Astrocyte (in vitro differentiated cells and primary cell): ENCODE data around the gene FLT3. TPM values are rescaled to one million over a fixed set of nuclear protein-coding genes. Genes with fewer than 3 reads are reported as not detected.
"Not testable (repeated sequence)": the region's sequence is repeated elsewhere in the genome, so short reads cannot be mapped to it uniquely, and the experiment has no call there.

Experiments used
- DNase-seq: peaks from one replicate; pipeline ENCODE4 v3.0.0-alpha.2; 2010; ENCODE audit warnings: low read depth
- FAIRE-seq: peaks from 2 replicates; lab custom pipeline; 2011; peaks lifted over from hg19 to GRCh38; lab: Jason Lieb, UNC
- H2AFZ ChIP-seq: 2 replicates; pipeline ENCODE4 v1.6.0; 2012; ENCODE audit warnings: low read depth, low read length, inconsistent platforms
- H3K27ac ChIP-seq: 2 replicates; pipeline ENCODE4 v1.5.1; 2011; ENCODE audit warnings: low read depth, low read length, inconsistent platforms
- H3K27me3 ChIP-seq: 2 replicates; pipeline ENCODE4 v1.6.0; 2011; ENCODE audit warnings: low read length, inconsistent platforms; ENCODE audit not compliant: insufficient read depth
- H3K36me3 ChIP-seq: 2 replicates; pipeline ENCODE4 v1.5.1; 2011; ENCODE audit warnings: low read length, inconsistent platforms; ENCODE audit not compliant: insufficient read depth
- H3K4me1 ChIP-seq: 2 replicates; pipeline ENCODE4 v1.5.1; 2011; ENCODE audit warnings: low read length, inconsistent platforms; ENCODE audit not compliant: insufficient read depth
- H3K4me2 ChIP-seq: 2 replicates; pipeline ENCODE4 v1.6.0; 2012; ENCODE audit warnings: low read length, inconsistent platforms
- H3K4me3 ChIP-seq: 2 replicates; pipeline ENCODE4 v1.5.1; 2011; ENCODE audit warnings: low read depth, mild to moderate bottlenecking, low read length, inconsistent platforms; ENCODE audit not compliant: insufficient read depth
- H3K79me2 ChIP-seq: 2 replicates; pipeline ENCODE4 v1.6.0; 2012; ENCODE audit warnings: mild to moderate bottlenecking, low read length, inconsistent platforms; ENCODE audit not compliant: insufficient read depth
- H3K9ac ChIP-seq: 2 replicates; pipeline ENCODE4 v1.6.0; 2012; ENCODE audit warnings: mild to moderate bottlenecking, low read length, inconsistent platforms
- H3K9me3 ChIP-seq: 2 replicates; pipeline ENCODE4 v1.5.1; 2012; ENCODE audit warnings: low read depth, mild to moderate bottlenecking, low read length, inconsistent platforms; ENCODE audit not compliant: insufficient read depth
- H4K20me1 ChIP-seq: 2 replicates; pipeline ENCODE4 v1.6.0; 2012; ENCODE audit warnings: low read length, inconsistent platforms; ENCODE audit not compliant: insufficient read depth
- H3K27ac Mint-ChIP-seq: one replicate; pipeline ENCODE4 v1.8.0; 2021; ENCODE audit warnings: mild to moderate bottlenecking, mixed read lengths; ENCODE audit not compliant: unreplicated experiment
- H3K27me3 Mint-ChIP-seq: one replicate; pipeline ENCODE4 v1.8.0; 2021; ENCODE audit warnings: low read depth, mixed read lengths; ENCODE audit not compliant: unreplicated experiment
- H3K36me3 Mint-ChIP-seq: one replicate; pipeline ENCODE4 v1.8.0; 2021; ENCODE audit warnings: low read depth, mixed read lengths; ENCODE audit not compliant: unreplicated experiment
- H3K4me1 Mint-ChIP-seq: one replicate; pipeline ENCODE4 v1.8.0; 2021; ENCODE audit warnings: low read depth, mixed read lengths; ENCODE audit not compliant: unreplicated experiment
- H3K4me3 Mint-ChIP-seq: one replicate; pipeline ENCODE4 v1.8.0; 2021; ENCODE audit warnings: mild to moderate bottlenecking, moderate library complexity, mixed read lengths; ENCODE audit not compliant: unreplicated experiment
- H3K9me3 Mint-ChIP-seq: one replicate; pipeline ENCODE4 v1.8.0; 2021; ENCODE audit warnings: mild to moderate bottlenecking, mixed read lengths; ENCODE audit not compliant: unreplicated experiment
- CTCF ChIP-seq: IDR thresholded peaks from 2 replicates; pipeline ENCODE4 v1.5.1; 2011; ENCODE audit warnings: low read depth, mild to moderate bottlenecking, inconsistent platforms, low read length, moderate library complexity; ENCODE audit not compliant: insufficient read depth
- EZH2 ChIP-seq: IDR thresholded peaks from 2 replicates; pipeline ENCODE4 v1.6.1; 2012; ENCODE audit warnings: mild to moderate bottlenecking, low read length, inconsistent platforms; ENCODE audit not compliant: insufficient read depth
- total RNA-seq: library from RNA; stranded (reverse); gene quantifications from 2 replicates; pipeline ENCODE4 v1.2.1, GENCODE V29; 2021

Gene FLT3
- total RNA-seq, 1 donor from 2014 or later, result not detected

GRCh38 chr13:28092431-28092830 is 7.9 kb downstream of the FLT3 start:
- H3K27ac Mint-ChIP-seq, result no peak overlapping the region
- Histone ChIP-seq H3K4me1 (no peaks in the 10 kb centered on the region), H2AFZ (no peak overlapping the region), H3K9me3 (no peaks in the 10 kb centered on the region), H3K27ac (no peak overlapping the region), H3K27me3 (peaks cover under 1% of the 10 kb centered on the region), H3K4me3 (no peak overlapping the region), H3K79me2 (no peaks in the 10 kb centered on the region), H4K20me1 (no peaks in the 10 kb centered on the region), H3K36me3 (no peaks in the 10 kb centered on the region), H3K9ac (no peak overlapping the region), H3K4me2 (no peak overlapping the region)
- H3K4me1 Mint-ChIP-seq, result no peaks in the 10 kb centered on the region
- H3K9me3 Mint-ChIP-seq, result no peaks in the 10 kb centered on the region
- TF ChIP-seq CTCF, result no peak
- no peak for TF ChIP-seq EZH2
- no peak overlapping the region for H3K4me3 Mint-ChIP-seq
- H3K27me3 Mint-ChIP-seq, result peaks cover 21% of the 10 kb centered on the region
- DNase-seq (no peak), FAIRE-seq (no peak)
- no peaks in the 10 kb centered on the region for H3K36me3 Mint-ChIP-seq

- no peak overlapping the region for H3K27ac ChIP-seq
- H3K36me3 ChIP-seq, result no peaks in the 10 kb centered on the region
- DNase-seq, result no peak
- Mint-ChIP-seq H3K27me3 (peaks cover 22% of the 10 kb centered on the region), H3K36me3 (no peaks in the 10 kb centered on the region), H3K4me1 (no peaks in the 10 kb centered on the region), H3K27ac (no peak overlapping the region), H3K9me3 (no peaks in the 10 kb centered on the region), H3K4me3 (no peak overlapping the region)
- H3K27me3 ChIP-seq, result no peaks in the 10 kb centered on the region
- no peak overlapping the region for H3K4me3 ChIP-seq
- no peak overlapping the region for H3K4me2 ChIP-seq
- H3K4me1 ChIP-seq, result no peaks in the 10 kb centered on the region
- no peak overlapping the region for H2AFZ ChIP-seq
- FAIRE-seq, result no peak
- no peaks in the 10 kb centered on the region for H4K20me1 ChIP-seq
- H3K9ac ChIP-seq, result no peak overlapping the region
- H3K9me3 ChIP-seq, result no peaks in the 10 kb centered on the region
- no peaks in the 10 kb centered on the region for H3K79me2 ChIP-seq
- no peak for TF ChIP-seq CTCF
Measured at GRCh38 chr13:28089065-28089464, 11.3 kb downstream of the FLT3 start.

- H3K4me1 ChIP-seq, H3K9me3 ChIP-seq, H3K4me2 ChIP-seq, H4K20me1 ChIP-seq, H3K36me3 ChIP-seq, H3K27me3 ChIP-seq, H3K4me3 Mint-ChIP-seq, H3K36me3 Mint-ChIP-seq, DNase-seq, H3K4me3 ChIP-seq, H3K9me3 Mint-ChIP-seq, FAIRE-seq, H3K4me1 Mint-ChIP-seq, H3K27ac Mint-ChIP-seq, H3K9ac ChIP-seq, H3K27ac ChIP-seq, H3K79me2 ChIP-seq, H2AFZ ChIP-seq: not testable (repeated sequence)
- H3K27me3 Mint-ChIP-seq, result peaks cover 12% of the 10 kb centered on the region
Measured at GRCh38 chr13:28077820-28078219, 22.6 kb downstream of the FLT3 start.
